ES-I3 (cell line): ENCODE results near the gene SH3PXD2A.

Experiments used
- H3K36me3 ChIP-seq: 2 replicates; pipeline ENCODE4 v1.6.1; 2013; ENCODE audit warnings: mild to moderate bottlenecking, low read length, control low read depth, moderate library complexity; ENCODE audit not compliant: insufficient read depth
- H3K4me1 ChIP-seq: 2 replicates; pipeline ENCODE4 v1.6.1; 2013; ENCODE audit warnings: mild to moderate bottlenecking, control low read depth, low read length; ENCODE audit not compliant: insufficient read depth
- H3K9ac ChIP-seq: 2 replicates; pipeline ENCODE4 v1.6.1; 2013; ENCODE audit warnings: low read depth, mild to moderate bottlenecking, low read length, moderate library complexity
- H3K9me3 ChIP-seq: 2 replicates; pipeline ENCODE4 v1.6.1; 2013; ENCODE audit warnings: mild to moderate bottlenecking, low read length, moderate library complexity; ENCODE audit not compliant: control insufficient read depth, insufficient read depth

Gene SH3PXD2A

GRCh38 chr10:103712146-103712545, 143.2 kb downstream of the SH3PXD2A start:
- no peak overlapping the region for H3K9ac ChIP-seq
- H3K9me3 ChIP-seq = no peaks in the 10 kb centered on the region
- no peaks in the 10 kb centered on the region for H3K36me3 ChIP-seq
- peaks cover 6% of the 10 kb centered on the region; the same call in 1 of the 2 replicates for H3K4me1 ChIP-seq

GRCh38 chr10:103711351-103711994, 143.9 kb downstream of the SH3PXD2A start:
- Histone ChIP-seq H3K9me3 (no peaks in the 10 kb centered on the region), H3K4me1 (peaks cover 6% of the 10 kb centered on the region; the same call in 1 of the 2 replicates), H3K9ac (no peak overlapping the region), H3K36me3 (no peaks in the 10 kb centered on the region)

- H3K36me3 ChIP-seq = no peaks in the 10 kb centered on the region
- no peaks in the 10 kb centered on the region for H3K9me3 ChIP-seq
- H3K4me1 ChIP-seq = peaks cover 6% of the 10 kb centered on the region; the same call in 1 of the 2 replicates
- no peak overlapping the region for H3K9ac ChIP-seq
Measured at GRCh38 chr10:103710490-103710889, 144.9 kb downstream of the SH3PXD2A start.

- H3K36me3 ChIP-seq = no peaks in the 10 kb centered on the region
- no peaks in the 10 kb centered on the region for H3K9me3 ChIP-seq
- H3K4me1 ChIP-seq = peaks cover 6% of the 10 kb centered on the region; the same call in 1 of the 2 replicates
- H3K9ac ChIP-seq = no peak overlapping the region
Measured at GRCh38 chr10:103709341-103709920, 145.9 kb downstream of the SH3PXD2A start.

- Histone ChIP-seq H3K36me3 (no peaks in the 10 kb centered on the region), H3K4me1 (peaks cover 6% of the 10 kb centered on the region; the same call in 1 of the 2 replicates), H3K9ac (no peak overlapping the region), H3K9me3 (no peaks in the 10 kb centered on the region)
Measured at GRCh38 chr10:103708627-103709288, 146.6 kb downstream of the SH3PXD2A start.

GRCh38 chr10:103707956-103708626, 147.3 kb downstream of the SH3PXD2A start:
- Histone ChIP-seq H3K9me3 (no peaks in the 10 kb centered on the region), H3K4me1 (peaks cover 6% of the 10 kb centered on the region; the same call in 1 of the 2 replicates), H3K9ac (no peak overlapping the region), H3K36me3 (no peaks in the 10 kb centered on the region)

GRCh38 chr10:103706762-103707161, 148.6 kb downstream of the SH3PXD2A start:
- Histone ChIP-seq H3K4me1 (peaks cover 6% of the 10 kb centered on the region; the same call in 1 of the 2 replicates), H3K9ac (no peak overlapping the region), H3K36me3 (no peaks in the 10 kb centered on the region), H3K9me3 (no peaks in the 10 kb centered on the region)

- H3K4me1 ChIP-seq = peaks cover 6% of the 10 kb centered on the region; the same call in 1 of the 2 replicates
- no peaks in the 10 kb centered on the region for H3K36me3 ChIP-seq
- H3K9ac ChIP-seq = no peak overlapping the region
- H3K9me3 ChIP-seq = no peaks in the 10 kb centered on the region
Measured at GRCh38 chr10:103706047-103706446, 149.3 kb downstream of the SH3PXD2A start.

GRCh38 chr10:103703941-103704919, 151.1 kb downstream of the SH3PXD2A start:
- Histone ChIP-seq H3K4me1 (peaks cover 3% of the 10 kb centered on the region; the same call in 1 of the 2 replicates), H3K9me3 (no peaks in the 10 kb centered on the region), H3K36me3 (no peaks in the 10 kb centered on the region), H3K9ac (no peak overlapping the region)

GRCh38 chr10:103701380-103702222, 153.8 kb downstream of the SH3PXD2A start:
- Histone ChIP-seq H3K9me3 (no peaks in the 10 kb centered on the region), H3K9ac (no peak overlapping the region), H3K4me1 (peaks cover 5% of the 10 kb centered on the region), H3K36me3 (no peaks in the 10 kb centered on the region)

GRCh38 chr10:103700436-103700715, 155.0 kb downstream of the SH3PXD2A start:
- Histone ChIP-seq H3K36me3 (no peaks in the 10 kb centered on the region), H3K9me3 (no peaks in the 10 kb centered on the region)

GRCh38 chr10:103699611-103700435, 155.6 kb downstream of the SH3PXD2A start:
- no peaks in the 10 kb centered on the region for H3K36me3 ChIP-seq

More at GRCh38 chr10:103700436-103700715, 155.0 kb downstream of the SH3PXD2A start:
- no peak overlapping the region for H3K9ac ChIP-seq
- H3K4me1 ChIP-seq = peaks cover 15% of the 10 kb centered on the region

More at GRCh38 chr10:103699611-103700435, 155.6 kb downstream of the SH3PXD2A start:
- peaks cover 15% of the 10 kb centered on the region for H3K4me1 ChIP-seq
- H3K9me3 ChIP-seq = no peaks in the 10 kb centered on the region
- no peak overlapping the region for H3K9ac ChIP-seq
